ACC112 (cell line): ENCODE measurements around the gene FHL2.
A peak's percentile ranks its signal among the peaks of the same experiment; 100 is the strongest.

Source experiments
- H2AFZ ChIP-seq: fragments of 200-600 bp; sonication (generic); one replicate; pipeline ENCODE4 v1.6.0; 2017; ENCODE audit warnings: antibody characterized with exemption, low read length; ENCODE audit not compliant: unreplicated experiment
- H3K27ac ChIP-seq: fragments of 200-600 bp; sonication (generic); 2 replicates; pipeline ENCODE4 v1.5.1; 2014; ENCODE audit warnings: low read depth, mild to moderate bottlenecking, antibody characterized with exemption, low read length, moderate library complexity
- H3K27me3 ChIP-seq: fragments of 200-600 bp; sonication (generic); 2 replicates; pipeline ENCODE4 v1.6.1; 2014; ENCODE audit warnings: mild to moderate bottlenecking, antibody characterized with exemption, low read length, moderate library complexity, mixed read lengths; ENCODE audit not compliant: insufficient read depth
- H3K36me3 ChIP-seq: fragments of 200-600 bp; sonication (generic); 2 replicates; pipeline ENCODE4 v1.6.1; 2016; ENCODE audit warnings: mild to moderate bottlenecking, antibody characterized with exemption, low read length, moderate library complexity, mixed read lengths; ENCODE audit not compliant: insufficient read depth
- H3K4me1 ChIP-seq: fragments of 200-600 bp; sonication (generic); one replicate; pipeline ENCODE4 v1.6.1; 2016; ENCODE audit warnings: low read length, mixed read lengths; ENCODE audit not compliant: insufficient read depth, unreplicated experiment, control insufficient read depth
- H3K4me3 ChIP-seq: fragments of 200-600 bp; sonication (generic); 2 replicates; pipeline ENCODE4 v1.5.1; 2014; ENCODE audit warnings: mild to moderate bottlenecking, low read depth, low read length
- H3K79me2 ChIP-seq: fragments of 200-600 bp; sonication (generic); one replicate; pipeline ENCODE4 v1.6.0; 2016; ENCODE audit warnings: low read length; ENCODE audit not compliant: control insufficient read depth, unreplicated experiment, insufficient read depth

FHL2 gene

GRCh38 chr2:105378921-105379383 lies 19.9 kb downstream of the FHL2 start:
- H3K79me2 ChIP-seq, result peaks cover 93% of the 10 kb centered on the region
- H3K27me3 ChIP-seq, result no peaks in the 10 kb centered on the region
- H3K4me1 ChIP-seq, result peaks cover 92% of the 10 kb centered on the region
- H3K27ac ChIP-seq, result peak overlapping the region; percentile 88
- peaks cover 66% of the 10 kb centered on the region for H3K36me3 ChIP-seq
- no peak overlapping the region for H2AFZ ChIP-seq
- H3K4me3 ChIP-seq, result no peak overlapping the region

DNA sequence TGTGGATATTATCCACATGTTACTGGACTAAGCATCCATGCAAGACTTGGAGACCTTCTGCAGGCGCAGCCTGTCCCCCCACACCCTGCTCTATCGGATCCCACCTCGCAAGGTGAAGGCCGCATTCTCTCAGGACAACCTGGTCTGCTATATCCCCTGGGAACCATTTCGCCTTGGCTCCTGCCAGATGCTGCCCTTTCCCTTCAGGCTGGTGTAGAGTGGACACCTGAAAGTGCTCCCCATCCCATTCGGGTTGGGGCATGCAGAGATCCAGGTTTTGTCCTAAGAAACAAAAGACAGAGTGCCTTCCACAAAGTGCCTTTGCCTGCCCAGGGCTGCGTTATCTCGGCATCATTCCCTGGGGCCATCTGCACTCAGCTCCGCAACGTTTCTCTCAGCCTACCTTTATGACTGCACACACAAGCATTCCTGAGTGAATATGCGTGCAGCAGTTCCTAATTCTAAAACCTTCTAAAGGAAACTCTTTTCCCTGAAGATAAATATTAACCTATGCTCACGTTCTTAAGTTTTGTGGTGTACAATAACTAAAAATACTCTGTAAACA lies 20.5 kb downstream of the FHL2 start:
- Histone ChIP-seq H3K4me3 (no peak overlapping the region), H3K27me3 (no peaks in the 10 kb centered on the region), H3K79me2 (peaks cover 93% of the 10 kb centered on the region), H3K27ac (peak overlapping the region; percentile 88), H3K4me1 (peaks cover 95% of the 10 kb centered on the region), H2AFZ (no peak overlapping the region), H3K36me3 (peaks cover 66% of the 10 kb centered on the region)

DNA sequence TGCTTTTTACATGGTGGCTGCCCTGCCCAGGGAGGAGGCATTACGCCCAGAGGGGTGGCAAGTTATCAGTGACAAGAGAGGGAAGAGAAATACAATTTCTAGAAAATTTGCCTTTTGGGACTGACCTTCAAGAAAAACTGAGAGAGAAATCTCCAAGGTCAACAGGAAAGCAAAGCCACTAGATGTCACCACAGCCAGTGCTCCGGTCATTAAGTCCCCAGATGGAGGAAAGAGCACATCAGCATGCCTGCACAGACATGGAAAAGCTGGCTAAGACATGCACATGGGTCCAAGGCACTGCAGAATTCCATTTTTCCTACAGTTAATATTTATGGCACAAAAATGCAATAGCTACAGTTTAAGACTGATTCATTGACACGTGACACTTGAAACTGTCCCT lies 21.0 kb downstream of the FHL2 start:
- no peak overlapping the region for H3K4me3 ChIP-seq
- peaks cover 66% of the 10 kb centered on the region for H3K36me3 ChIP-seq
- no peak overlapping the region for H2AFZ ChIP-seq
- peaks cover 94% of the 10 kb centered on the region for H3K4me1 ChIP-seq
- H3K79me2 ChIP-seq, result peaks cover 94% of the 10 kb centered on the region
- peak overlapping the region; percentile 88 for H3K27ac ChIP-seq
- H3K27me3 ChIP-seq, result no peaks in the 10 kb centered on the region

DNA sequence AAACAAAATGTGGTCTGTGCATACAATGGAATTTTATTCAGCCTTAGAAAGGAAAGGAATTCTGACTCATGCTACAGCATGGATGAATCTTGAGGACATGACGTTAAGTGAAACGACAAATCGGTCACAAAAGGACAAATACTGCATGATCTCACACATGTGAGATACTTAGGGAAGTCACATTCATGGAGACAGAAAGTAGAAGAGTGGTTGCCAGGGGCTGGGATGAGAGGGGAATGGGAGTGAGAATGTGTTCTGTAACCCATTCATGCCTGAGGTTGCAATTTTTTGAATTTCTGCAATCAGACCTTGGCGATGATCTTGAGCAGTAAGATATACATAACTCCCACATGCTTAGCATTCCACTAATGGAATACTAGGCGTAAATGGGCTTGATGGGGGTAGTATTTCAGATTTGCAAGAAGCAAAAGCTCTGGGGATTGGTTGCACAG lies 22.0 kb downstream of the FHL2 start:
- Histone ChIP-seq H3K27ac (peak overlapping the region; percentile 88), H3K79me2 (peaks cover 91% of the 10 kb centered on the region), H3K4me1 (peaks cover 92% of the 10 kb centered on the region), H3K27me3 (no peaks in the 10 kb centered on the region), H3K4me3 (no peak overlapping the region), H3K36me3 (peaks cover 66% of the 10 kb centered on the region), H2AFZ (no peak overlapping the region)

DNA sequence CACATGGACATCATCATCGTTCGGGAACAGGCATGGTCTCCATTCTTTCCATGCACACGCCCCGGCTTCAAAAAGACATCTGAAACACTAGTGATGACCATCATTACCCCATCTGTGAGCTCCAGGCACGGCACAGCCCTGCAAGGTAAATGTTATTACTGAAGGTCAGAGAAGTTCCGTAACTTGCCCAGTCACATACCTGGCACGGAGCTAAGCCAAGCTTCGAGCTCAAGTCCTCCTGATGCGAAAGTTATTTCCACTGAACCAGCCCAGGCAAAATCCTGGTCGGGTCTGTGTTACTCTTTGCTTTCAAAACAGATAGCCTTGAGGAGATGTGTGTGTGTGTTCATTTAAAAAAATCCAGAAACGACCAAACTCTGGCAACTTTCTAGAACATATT lies 22.8 kb downstream of the FHL2 start:
- Histone ChIP-seq H3K79me2 (peaks cover 83% of the 10 kb centered on the region), H3K4me1 (peaks cover 92% of the 10 kb centered on the region), H3K4me3 (peak overlapping the region; percentile 0; the same call in 1 of the 2 replicates), H3K36me3 (peaks cover 66% of the 10 kb centered on the region), H2AFZ (no peak overlapping the region), H3K27ac (peak overlapping the region; percentile 88), H3K27me3 (no peaks in the 10 kb centered on the region)

DNA sequence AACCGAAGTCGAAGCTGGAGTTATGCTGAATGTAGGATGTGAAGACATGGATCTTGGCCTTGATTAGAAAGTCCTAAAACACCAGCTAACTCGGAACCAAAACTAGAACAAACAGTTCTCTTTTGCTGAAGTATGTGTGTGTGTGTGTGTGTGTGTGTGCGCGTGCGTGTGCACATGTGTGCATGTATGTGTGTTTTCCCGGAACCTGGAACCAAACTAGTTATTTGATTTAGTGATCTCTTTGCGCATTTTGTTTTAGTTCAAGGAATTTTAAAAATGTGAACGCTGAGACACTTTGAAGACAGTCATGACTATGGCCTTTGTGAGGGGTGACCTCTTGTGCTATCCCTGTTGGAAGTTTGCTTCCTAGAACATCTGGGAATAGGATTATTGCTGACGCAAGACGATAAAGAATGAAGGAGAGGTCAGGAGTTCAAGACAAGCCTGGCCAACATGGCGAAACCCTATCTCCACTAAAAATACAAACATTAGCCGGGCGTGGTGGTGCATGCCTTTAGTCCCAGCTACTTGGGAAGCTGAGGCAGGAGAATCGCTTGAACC lies 23.8 kb downstream of the FHL2 start:
- Histone ChIP-seq H3K27me3 (no peaks in the 10 kb centered on the region), H3K79me2 (peaks cover 82% of the 10 kb centered on the region), H3K36me3 (peaks cover 66% of the 10 kb centered on the region)

GRCh38 chr2:105373895-105374401 lies 24.9 kb downstream of the FHL2 start:
- Histone ChIP-seq H3K27ac (peak overlapping the region; percentile 88), H3K79me2 (peaks cover 81% of the 10 kb centered on the region), H3K4me1 (peaks cover 82% of the 10 kb centered on the region), H3K4me3 (no peak overlapping the region), H2AFZ (no peak overlapping the region), H3K36me3 (peaks cover 66% of the 10 kb centered on the region), H3K27me3 (no peaks in the 10 kb centered on the region)

More for the DNA sequence above, 23.8 kb downstream of the FHL2 start:
- Histone ChIP-seq H2AFZ (no peak overlapping the region), H3K4me3 (peak overlapping the region; percentile 34; the same call in 1 of the 2 replicates), H3K27ac (peak overlapping the region; percentile 88), H3K4me1 (peaks cover 91% of the 10 kb centered on the region)

GRCh38 chr2:105373344-105373781 lies 25.5 kb downstream of the FHL2 start:
- Histone ChIP-seq H3K4me1 (peaks cover 76% of the 10 kb centered on the region), H3K27ac (peak overlapping the region; percentile 88), H3K27me3 (no peaks in the 10 kb centered on the region), H3K79me2 (peaks cover 81% of the 10 kb centered on the region), H2AFZ (no peak overlapping the region), H3K4me3 (no peak overlapping the region), H3K36me3 (peaks cover 70% of the 10 kb centered on the region)

- Histone ChIP-seq H3K27ac (peak overlapping the region; percentile 73), H3K27me3 (no peaks in the 10 kb centered on the region), H3K4me1 (peaks cover 61% of the 10 kb centered on the region), H2AFZ (no peak overlapping the region), H3K4me3 (no peak overlapping the region), H3K36me3 (peaks cover 77% of the 10 kb centered on the region), H3K79me2 (peaks cover 71% of the 10 kb centered on the region)
Observed at GRCh38 chr2:105371810-105372209, 27.0 kb downstream of the FHL2 start.

- H3K4me1 ChIP-seq, result peaks cover 55% of the 10 kb centered on the region
- H3K27ac ChIP-seq, result peak overlapping the region; percentile 73
- no peak overlapping the region for H3K4me3 ChIP-seq
- peaks cover 64% of the 10 kb centered on the region for H3K79me2 ChIP-seq
- no peaks in the 10 kb centered on the region for H3K27me3 ChIP-seq
- no peak overlapping the region for H2AFZ ChIP-seq
- peaks cover 78% of the 10 kb centered on the region for H3K36me3 ChIP-seq
Observed at GRCh38 chr2:105371156-105371555, 27.7 kb downstream of the FHL2 start.
